NB4 (cell line): ENCODE data around the gene OSBPL9.
A peak's percentile ranks its signal among the peaks of the same experiment; 100 is the strongest.

Experiments used
- CTCF ChIP-seq: IDR thresholded peaks from one replicate; pipeline ENCODE4 v1.5.1; 2012; ENCODE audit warnings: low read depth, low read length
- MYC ChIP-seq: IDR thresholded peaks from 2 replicates; pipeline ENCODE4 v1.6.1; 2011; ENCODE audit warnings: low read depth, low read length
- POLR2A ChIP-seq: IDR thresholded peaks from 2 replicates; pipeline ENCODE4 v1.6.1; 2011; ENCODE audit warnings: mild to moderate bottlenecking; ENCODE audit not compliant: insufficient read length; ENCODE audit errors: extremely low read depth
- TF ChIP-seq, protein P1 (sequence below): IDR thresholded peaks from 2 replicates; pipeline ENCODE4 v1.6.1; 2011; ENCODE audit warnings: low read depth, low read length

- TF ChIP-seq POLR2A: peak; percentile 51
- no peak for TF ChIP-seq CTCF
- TF ChIP-seq, protein P1, sequence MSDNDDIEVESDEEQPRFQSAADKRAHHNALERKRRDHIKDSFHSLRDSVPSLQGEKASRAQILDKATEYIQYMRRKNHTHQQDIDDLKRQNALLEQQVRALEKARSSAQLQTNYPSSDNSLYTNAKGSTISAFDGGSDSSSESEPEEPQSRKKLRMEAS: peak; percentile 3; the same call in 1 of the 2 replicates
- no peak; the same call in 1 of the 2 replicates for TF ChIP-seq MYC
These were observed at the start of gene OSBPL9 for GRCh38 chr1:51616903-51617708.
